ENCODE results near the gene HSPB7. TPM values are rescaled to one million over a fixed set of nuclear protein-coding genes. Genes with fewer than 3 reads are reported as not detected.

The HSPB7 gene
- total RNA-seq, 1 donor = 1.7 TPM

- H3K4me3 ChIP-seq (ENCODE audit: low read depth, low read length) = no peak overlapping the region
- DNase-seq (ENCODE audit: low read depth) = no peak
- TF ChIP-seq CTCF (IDR thresholded peaks at IDR 0.05; ENCODE audit: insufficient read depth, low read depth, low read length) = no peak
Observed at GRCh38 chr1:16019644-16020277, 1.9 kb upstream of the HSPB7 start.

DNA sequence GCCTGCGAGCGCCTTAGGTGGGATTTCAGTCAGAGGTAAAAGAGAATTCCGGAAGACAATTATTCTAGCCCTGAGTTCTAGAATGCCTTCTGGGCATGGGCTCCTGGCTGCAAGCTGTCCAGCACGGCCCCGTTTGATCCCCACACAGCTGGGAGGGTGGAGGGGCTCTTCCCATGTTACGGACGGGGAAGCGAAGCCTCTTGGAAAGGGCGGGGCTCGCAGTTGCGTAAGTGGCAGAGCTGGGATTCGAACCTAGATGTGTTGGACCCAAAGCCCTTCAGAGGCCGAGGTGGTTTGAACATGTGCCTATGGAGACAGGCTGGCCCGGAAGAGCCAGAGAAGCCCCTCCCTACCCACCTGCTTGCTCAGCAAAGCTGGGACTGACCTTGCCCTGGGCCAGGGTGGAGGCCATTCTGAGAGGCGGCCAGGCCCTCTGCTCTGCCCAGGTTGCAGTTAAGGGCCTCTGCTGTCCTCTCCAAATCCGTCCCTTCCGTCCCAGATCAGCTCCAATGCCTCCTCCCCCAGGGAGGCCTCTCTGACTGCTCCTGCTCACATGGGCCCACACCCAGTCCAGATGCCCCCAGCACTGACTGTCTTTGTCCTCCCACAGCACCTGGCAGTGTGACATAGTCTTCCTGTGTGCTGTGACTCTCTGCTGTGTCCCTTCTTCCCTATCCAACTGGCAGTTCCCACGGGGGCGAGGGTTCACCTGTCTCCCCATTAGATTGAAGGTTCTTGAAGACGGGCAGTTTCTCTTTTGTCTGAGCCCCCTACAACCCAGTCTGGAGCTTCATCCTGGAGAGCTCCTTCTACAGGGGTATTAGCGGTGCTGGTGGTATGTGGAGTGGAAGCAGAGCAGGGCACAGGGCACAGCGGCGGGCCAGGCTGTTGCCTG, 1.2 kb upstream of the HSPB7 start:
- no peak for TF ChIP-seq CTCF (IDR thresholded peaks at IDR 0.05; ENCODE audit: insufficient read depth, low read depth, low read length)
- no peak for DNase-seq (ENCODE audit: low read depth)
- H3K4me3 ChIP-seq (ENCODE audit: low read depth, low read length) = no peak overlapping the region

- TF ChIP-seq CTCF (IDR thresholded peaks at IDR 0.05; ENCODE audit: insufficient read depth, low read depth, low read length) = no peak
- no peak overlapping the region for H3K4me3 ChIP-seq (ENCODE audit: low read depth, low read length)
- peak; percentile 16 for DNase-seq (ENCODE audit: low read depth)
Observed at GRCh38 chr1:16018308-16018707, 465 bp upstream of the HSPB7 start.

DNA sequence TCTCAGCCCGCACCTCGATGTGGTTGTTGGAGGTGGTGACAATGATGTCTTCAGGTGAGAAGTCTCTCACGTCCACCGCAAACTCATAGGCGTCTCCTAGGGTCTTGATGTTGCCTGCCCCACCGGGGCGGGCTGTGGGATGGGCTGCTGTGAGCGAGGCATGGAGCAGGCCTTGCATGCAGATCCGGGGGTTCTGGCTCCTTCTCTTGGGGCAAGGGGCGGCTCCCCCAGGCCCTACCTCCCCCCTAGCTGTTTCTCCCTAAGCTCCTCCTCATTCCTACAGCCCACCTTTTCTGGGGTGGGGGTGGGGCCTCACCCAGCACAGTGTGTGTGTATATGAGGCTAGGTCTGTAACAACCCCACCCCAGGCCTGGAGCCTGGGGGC, 775 bp downstream of the HSPB7 start:
- no peak for TF ChIP-seq CTCF (IDR thresholded peaks at IDR 0.05; ENCODE audit: insufficient read depth, low read depth, low read length)
- no peak for DNase-seq (ENCODE audit: low read depth)
- no peak overlapping the region for H3K4me3 ChIP-seq (ENCODE audit: low read depth, low read length)

DNA sequence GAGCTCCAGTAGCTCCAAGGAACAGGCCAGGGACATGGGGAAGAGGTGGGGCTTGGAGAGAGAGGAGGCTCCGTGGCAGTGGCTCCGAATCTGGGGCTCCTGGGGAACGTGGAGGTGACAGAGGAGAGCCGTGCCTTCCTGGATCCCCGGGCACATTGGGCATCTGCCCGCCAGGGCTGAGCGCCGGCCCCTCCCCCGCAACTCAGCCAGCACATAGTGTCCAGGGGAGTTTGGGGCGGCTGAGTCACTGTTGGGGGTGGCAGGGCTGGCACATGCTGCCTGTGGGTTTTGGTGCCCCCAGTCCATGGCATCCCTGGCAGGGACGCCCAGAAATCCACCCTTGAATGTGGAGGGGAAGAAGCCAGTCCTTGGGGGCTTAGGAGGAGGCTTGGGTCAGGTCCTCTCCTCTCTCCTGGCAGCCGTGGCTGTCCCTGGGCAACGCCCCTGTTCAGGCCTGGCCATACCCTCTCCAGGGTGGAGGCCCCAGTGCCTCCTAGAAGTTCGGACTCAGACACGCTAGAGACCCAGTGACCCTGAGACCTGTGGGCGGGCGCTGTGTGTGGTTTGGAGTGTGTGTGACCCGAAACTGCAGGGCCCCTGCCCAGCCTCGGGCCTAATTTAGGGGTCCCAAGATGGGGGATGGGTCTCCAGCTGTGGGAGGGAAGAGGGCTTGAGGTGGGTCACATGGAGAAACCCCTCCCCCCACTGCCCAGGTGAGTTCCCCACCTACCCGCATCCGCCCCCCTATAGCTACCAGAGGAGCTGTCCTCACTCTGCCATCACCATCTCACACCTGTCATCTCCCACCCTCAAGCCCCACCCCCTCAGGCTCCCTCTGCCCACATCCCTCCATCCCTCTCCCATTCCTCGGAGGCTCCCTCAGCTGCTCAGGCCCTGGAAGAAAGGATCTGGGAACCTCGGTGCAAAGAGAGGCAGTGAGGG, 1.6 kb downstream of the HSPB7 start:
- no peak for TF ChIP-seq CTCF (IDR thresholded peaks at IDR 0.05; ENCODE audit: insufficient read depth, low read depth, low read length)
- no peak for DNase-seq (ENCODE audit: low read depth)
- no peak overlapping the region for H3K4me3 ChIP-seq (ENCODE audit: low read depth, low read length)

DNA sequence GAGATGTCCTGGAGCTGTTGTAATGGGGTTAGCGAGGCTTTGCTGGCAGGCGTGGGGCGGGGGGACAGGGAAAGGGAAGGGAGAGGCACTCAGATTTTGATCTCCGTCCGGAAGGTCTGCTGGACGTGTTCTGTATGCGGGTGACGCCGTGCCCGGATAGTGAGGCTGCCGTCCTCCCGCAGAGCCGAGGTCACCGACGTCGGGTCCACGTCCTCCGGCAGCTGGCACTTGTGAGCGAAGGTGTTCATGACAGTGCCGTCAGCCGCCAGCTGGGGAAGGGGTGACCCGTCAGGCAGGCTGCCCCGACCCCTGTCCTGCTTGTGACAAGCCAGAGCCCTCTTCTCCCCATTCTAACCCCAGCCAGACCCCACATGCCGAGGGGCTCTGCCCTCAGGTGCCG, 2.4 kb downstream of the HSPB7 start:
- no peak for DNase-seq (ENCODE audit: low read depth)
- TF ChIP-seq CTCF (IDR thresholded peaks at IDR 0.05; ENCODE audit: insufficient read depth, low read depth, low read length) = no peak
- no peak overlapping the region for H3K4me3 ChIP-seq (ENCODE audit: low read depth, low read length)

Data from fibroblast of villous mesenchyme (primary cell).